ENCODE data around the gene DHX40.

The DHX40 gene

GRCh38 chr17:59527325-59527917 lies 38.0 kb upstream of the DHX40 start:
- no peak overlapping the region for H3K4me2 ChIP-seq (ENCODE audit: low read length)
- no peak overlapping the region for H4K8ac ChIP-seq (ENCODE audit: low read depth, low read length)
- H3K9ac ChIP-seq (ENCODE audit: low read length) = no peak overlapping the region
- H3K4me3 ChIP-seq (ENCODE audit: low read depth, low read length) = no peak overlapping the region
- H3K9me3 ChIP-seq (ENCODE audit: insufficient read depth, low read depth, low read length) = no peaks in the 10 kb centered on the region
- WGBS (ENCODE audit: extremely low coverage, insufficient coverage, insufficient read length) = no CpG with 5 or more reads among the region's 6 CpGs
- H3K18ac ChIP-seq (ENCODE audit: low read length) = no peak overlapping the region
- no peak overlapping the region for H2AK5ac ChIP-seq (ENCODE audit: low read length)
- H3K23ac ChIP-seq (ENCODE audit: low read length) = no peak overlapping the region
- H2BK12ac ChIP-seq (ENCODE audit: low read length) = no peak overlapping the region
- no peak overlapping the region for H4K91ac ChIP-seq (ENCODE audit: low read depth, low read length)
- H3K79me2 ChIP-seq (ENCODE audit: control insufficient read depth, insufficient read depth, low read length, poor library complexity) = no peaks in the 10 kb centered on the region
- no peak overlapping the region for H3K4ac ChIP-seq (ENCODE audit: low read depth, low read length)
- H3K14ac ChIP-seq (ENCODE audit: low read length) = no peak overlapping the region
- H3K79me1 ChIP-seq (ENCODE audit: low read length) = no peaks in the 10 kb centered on the region
- no peak for DNase-seq
- no peak overlapping the region for H3K27ac ChIP-seq (ENCODE audit: low read depth, low read length)
- no peaks in the 10 kb centered on the region for H3K4me1 ChIP-seq (ENCODE audit: control insufficient read depth in 1 of 2, insufficient read depth in 2 of 2, low read length in 2 of 2)
- no peak overlapping the region for H2AFZ ChIP-seq (ENCODE audit: insufficient read depth, low read length, poor library complexity)
- H2BK5ac ChIP-seq (ENCODE audit: low read depth, low read length, poor library complexity) = no peak overlapping the region
- H3K36me3 ChIP-seq (ENCODE audit: control insufficient read depth in 1 of 2, insufficient read depth in 2 of 2, low read length in 2 of 2) = no peaks in the 10 kb centered on the region
- H4K12ac ChIP-seq (ENCODE audit: low read depth, low read length) = no peak overlapping the region
- H2BK120ac ChIP-seq (ENCODE audit: insufficient read depth, low read length, poor library complexity) = no peak overlapping the region
- no peaks in the 10 kb centered on the region for H3K27me3 ChIP-seq (ENCODE audit: insufficient read depth, low read length)

GRCh38 chr17:59527931-59528330 lies 37.5 kb upstream of the DHX40 start:
- no peak overlapping the region for H2BK12ac ChIP-seq (ENCODE audit: low read length)
- no peak overlapping the region for H3K4ac ChIP-seq (ENCODE audit: low read depth, low read length)
- no peaks in the 10 kb centered on the region for H3K79me1 ChIP-seq (ENCODE audit: low read length)
- H2BK5ac ChIP-seq (ENCODE audit: low read depth, low read length, poor library complexity) = no peak overlapping the region
- no peaks in the 10 kb centered on the region for H3K36me3 ChIP-seq (ENCODE audit: control insufficient read depth in 1 of 2, insufficient read depth in 2 of 2, low read length in 2 of 2)
- H3K18ac ChIP-seq (ENCODE audit: low read length) = no peak overlapping the region
- no peaks in the 10 kb centered on the region for H3K79me2 ChIP-seq (ENCODE audit: control insufficient read depth, insufficient read depth, low read length, poor library complexity)
- no peak overlapping the region for H3K14ac ChIP-seq (ENCODE audit: low read length)
- H3K9me3 ChIP-seq (ENCODE audit: insufficient read depth, low read depth, low read length) = no peaks in the 10 kb centered on the region
- H2AFZ ChIP-seq (ENCODE audit: insufficient read depth, low read length, poor library complexity) = no peak overlapping the region
- H3K27ac ChIP-seq (ENCODE audit: low read depth, low read length) = no peak overlapping the region
- no peak overlapping the region for H4K8ac ChIP-seq (ENCODE audit: low read depth, low read length)
- no peak overlapping the region for H3K9ac ChIP-seq (ENCODE audit: low read length)
- DNase-seq = no peak
- H3K27me3 ChIP-seq (ENCODE audit: insufficient read depth, low read length) = no peaks in the 10 kb centered on the region
- H3K23ac ChIP-seq (ENCODE audit: low read length) = no peak overlapping the region
- no peak overlapping the region for H3K4me2 ChIP-seq (ENCODE audit: low read length)
- no peak overlapping the region for H4K91ac ChIP-seq (ENCODE audit: low read depth, low read length)
- no CpG with 5 or more reads among the region's 1 CpG for WGBS (ENCODE audit: extremely low coverage, insufficient coverage, insufficient read length)
- H2BK120ac ChIP-seq (ENCODE audit: insufficient read depth, low read length, poor library complexity) = no peak overlapping the region
- H2AK5ac ChIP-seq (ENCODE audit: low read length) = no peak overlapping the region
- no peaks in the 10 kb centered on the region for H3K4me1 ChIP-seq (ENCODE audit: control insufficient read depth in 1 of 2, insufficient read depth in 2 of 2, low read length in 2 of 2)
- no peak overlapping the region for H3K4me3 ChIP-seq (ENCODE audit: low read depth, low read length)
- no peak overlapping the region for H4K12ac ChIP-seq (ENCODE audit: low read depth, low read length)

GRCh38 chr17:59530531-59530930 lies 34.9 kb upstream of the DHX40 start:
- WGBS (ENCODE audit: extremely low coverage, insufficient coverage, insufficient read length) = no CpG with 5 or more reads among the region's 1 CpG
- H3K36me3 ChIP-seq (ENCODE audit: control insufficient read depth in 1 of 2, insufficient read depth in 2 of 2, low read length in 2 of 2) = no peaks in the 10 kb centered on the region
- H2AK5ac ChIP-seq (ENCODE audit: low read length) = no peak overlapping the region
- H3K27ac ChIP-seq (ENCODE audit: low read depth, low read length) = no peak overlapping the region
- H3K4me3 ChIP-seq (ENCODE audit: low read depth, low read length) = no peak overlapping the region
- no peak overlapping the region for H2BK120ac ChIP-seq (ENCODE audit: insufficient read depth, low read length, poor library complexity)
- no peak for DNase-seq
- H3K23ac ChIP-seq (ENCODE audit: low read length) = no peak overlapping the region
- H3K4me1 ChIP-seq (ENCODE audit: control insufficient read depth in 1 of 2, insufficient read depth in 2 of 2, low read length in 2 of 2) = no peaks in the 10 kb centered on the region
- H4K91ac ChIP-seq (ENCODE audit: low read depth, low read length) = no peak overlapping the region
- H3K4me2 ChIP-seq (ENCODE audit: low read length) = no peak overlapping the region
- no peaks in the 10 kb centered on the region for H3K27me3 ChIP-seq (ENCODE audit: insufficient read depth, low read length)
- H3K9me3 ChIP-seq (ENCODE audit: insufficient read depth, low read depth, low read length) = no peaks in the 10 kb centered on the region
- no peak overlapping the region for H4K8ac ChIP-seq (ENCODE audit: low read depth, low read length)
- H3K14ac ChIP-seq (ENCODE audit: low read length) = no peak overlapping the region
- H3K79me1 ChIP-seq (ENCODE audit: low read length) = no peaks in the 10 kb centered on the region
- H3K79me2 ChIP-seq (ENCODE audit: control insufficient read depth, insufficient read depth, low read length, poor library complexity) = no peaks in the 10 kb centered on the region
- no peak overlapping the region for H2AFZ ChIP-seq (ENCODE audit: insufficient read depth, low read length, poor library complexity)
- no peak overlapping the region for H3K4ac ChIP-seq (ENCODE audit: low read depth, low read length)
- H3K18ac ChIP-seq (ENCODE audit: low read length) = no peak overlapping the region
- H4K12ac ChIP-seq (ENCODE audit: low read depth, low read length) = no peak overlapping the region
- H2BK5ac ChIP-seq (ENCODE audit: low read depth, low read length, poor library complexity) = no peak overlapping the region
- H3K9ac ChIP-seq (ENCODE audit: low read length) = no peak overlapping the region
- no peak overlapping the region for H2BK12ac ChIP-seq (ENCODE audit: low read length)

GRCh38 chr17:59533694-59534093 lies 31.7 kb upstream of the DHX40 start:
- H4K12ac ChIP-seq (ENCODE audit: low read depth, low read length) = no peak overlapping the region
- H2BK120ac ChIP-seq (ENCODE audit: insufficient read depth, low read length, poor library complexity) = no peak overlapping the region
- H4K91ac ChIP-seq (ENCODE audit: low read depth, low read length) = no peak overlapping the region
- H3K14ac ChIP-seq (ENCODE audit: low read length) = no peak overlapping the region
- H4K8ac ChIP-seq (ENCODE audit: low read depth, low read length) = no peak overlapping the region
- H2BK12ac ChIP-seq (ENCODE audit: low read length) = no peak overlapping the region
- no peak overlapping the region for H3K23ac ChIP-seq (ENCODE audit: low read length)
- H3K79me1 ChIP-seq (ENCODE audit: low read length) = no peaks in the 10 kb centered on the region
- H2BK5ac ChIP-seq (ENCODE audit: low read depth, low read length, poor library complexity) = no peak overlapping the region
- no peak for DNase-seq
- no peaks in the 10 kb centered on the region for H3K9me3 ChIP-seq (ENCODE audit: insufficient read depth, low read depth, low read length)
- H3K27me3 ChIP-seq (ENCODE audit: insufficient read depth, low read length) = no peaks in the 10 kb centered on the region
- no peak overlapping the region for H2AK5ac ChIP-seq (ENCODE audit: low read length)
- H3K79me2 ChIP-seq (ENCODE audit: control insufficient read depth, insufficient read depth, low read length, poor library complexity) = no peaks in the 10 kb centered on the region
- no peak overlapping the region for H3K4me3 ChIP-seq (ENCODE audit: low read depth, low read length)
- H3K36me3 ChIP-seq (ENCODE audit: control insufficient read depth in 1 of 2, insufficient read depth in 2 of 2, low read length in 2 of 2) = no peaks in the 10 kb centered on the region
- no peak overlapping the region for H2AFZ ChIP-seq (ENCODE audit: insufficient read depth, low read length, poor library complexity)
- H3K18ac ChIP-seq (ENCODE audit: low read length) = no peak overlapping the region
- H3K27ac ChIP-seq (ENCODE audit: low read depth, low read length) = no peak overlapping the region
- H3K4me2 ChIP-seq (ENCODE audit: low read length) = no peak overlapping the region
- no peaks in the 10 kb centered on the region for H3K4me1 ChIP-seq (ENCODE audit: control insufficient read depth in 1 of 2, insufficient read depth in 2 of 2, low read length in 2 of 2)
- H3K9ac ChIP-seq (ENCODE audit: low read length) = no peak overlapping the region
- no peak overlapping the region for H3K4ac ChIP-seq (ENCODE audit: low read depth, low read length)
- no CpG with 5 or more reads among the region's 5 CpGs for WGBS (ENCODE audit: extremely low coverage, insufficient coverage, insufficient read length)
